Fibroblast of villous mesenchyme (primary cell): ENCODE results near the gene PTGDR. TPM values are rescaled to one million over a fixed set of nuclear protein-coding genes. Genes with fewer than 3 reads are reported as not detected.

Experiments used
- DNase-seq: peaks from one replicate; pipeline ENCODE4 v3.0.0-alpha.2; 2010; ENCODE audit warnings: low read depth
- H3K4me3 ChIP-seq: 2 replicates; pipeline ENCODE4 v1.5.1; 2011; ENCODE audit warnings: low read depth, mild to moderate bottlenecking, low read length
- CTCF ChIP-seq: IDR thresholded peaks from 2 replicates; pipeline ENCODE4 v1.5.1; 2012; ENCODE audit warnings: low read depth, mild to moderate bottlenecking, low read length; ENCODE audit not compliant: insufficient read depth
- total RNA-seq: library from RNA; depleted of rRNA; stranded (reverse); fragments of >200 nt; gene quantifications from 2 replicates; pipeline ENCODE4 v1.2.3, GENCODE V29; 2012

PTGDR gene
- total RNA-seq, 1 donor = not detected

DNA sequence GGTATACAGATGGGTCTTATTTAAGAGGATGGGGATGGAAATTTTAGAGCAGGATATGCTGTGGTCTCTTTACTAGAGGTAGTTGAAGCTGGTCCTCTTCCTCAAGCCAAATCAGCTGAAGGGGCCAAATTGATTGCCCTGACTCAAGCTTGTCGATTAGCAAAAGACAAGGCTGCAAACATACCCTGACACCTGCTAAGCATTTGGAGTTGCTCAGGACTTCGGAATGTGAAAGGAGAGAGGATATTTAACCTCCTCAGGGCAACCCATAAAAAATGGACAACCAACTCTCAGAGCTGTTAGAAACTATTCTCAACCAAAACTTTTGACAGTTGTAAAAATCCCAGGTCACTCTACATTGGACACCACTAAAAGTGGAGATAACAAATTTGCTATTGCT lies 15.6 kb downstream of the PTGDR start:
- no peak for TF ChIP-seq CTCF

DNA sequence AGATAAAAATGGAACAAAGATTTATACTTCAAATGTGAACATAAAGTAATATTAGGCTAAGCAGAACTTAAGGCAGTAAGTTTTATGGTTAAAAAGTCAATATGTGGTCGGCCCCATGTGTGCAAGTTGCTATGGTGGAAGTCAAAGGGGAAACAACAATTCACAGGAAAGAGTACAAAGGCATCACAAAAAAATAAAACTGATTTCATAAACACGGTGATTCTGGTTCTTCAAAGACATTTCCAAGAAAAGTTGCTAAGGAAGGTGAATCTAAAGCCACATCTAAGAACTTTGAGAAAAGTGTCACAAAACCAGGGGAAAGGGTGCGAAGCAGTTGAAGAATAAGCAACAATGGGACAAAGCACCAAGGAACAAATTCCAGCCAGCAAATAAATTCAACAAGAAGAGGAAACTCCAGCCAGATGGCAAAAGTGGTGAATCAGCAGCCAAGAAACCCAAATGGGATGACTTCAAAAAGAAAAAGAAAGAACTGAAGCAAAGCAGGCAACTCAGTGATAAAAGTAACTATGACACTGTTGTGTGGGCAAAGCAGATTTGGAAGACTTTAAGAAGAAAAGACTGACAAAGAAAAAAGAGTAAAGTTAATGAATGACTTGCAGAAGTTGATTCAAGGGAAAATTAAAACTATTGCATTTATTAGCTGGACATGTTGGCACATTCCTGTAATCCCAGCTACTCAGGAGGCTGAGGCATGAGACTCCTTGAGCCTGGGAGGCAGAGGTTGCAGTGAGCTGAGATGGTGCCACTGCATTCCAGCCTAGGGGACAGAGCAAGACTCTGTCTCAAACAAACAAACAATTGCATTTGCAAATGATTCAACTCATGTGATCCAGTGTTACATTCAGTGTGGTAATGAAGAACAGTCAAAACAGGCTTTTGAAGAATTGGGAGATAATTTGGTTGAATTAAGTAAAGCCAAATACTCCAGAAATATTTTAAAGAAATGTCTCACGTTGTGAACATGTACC lies 19.5 kb downstream of the PTGDR start:
- no peak for TF ChIP-seq CTCF
- no peak overlapping the region for H3K4me3 ChIP-seq
- peak; percentile 11 for DNase-seq

More for the DNA sequence above, 15.6 kb downstream of the PTGDR start:
- no peak for DNase-seq
- H3K4me3 ChIP-seq = no peak overlapping the region

- no peak for TF ChIP-seq CTCF
- no peak overlapping the region for H3K4me3 ChIP-seq
- DNase-seq = no peak
These were observed 28.9 kb downstream of the PTGDR start for GRCh38 chr14:52296378-52296777.

DNA sequence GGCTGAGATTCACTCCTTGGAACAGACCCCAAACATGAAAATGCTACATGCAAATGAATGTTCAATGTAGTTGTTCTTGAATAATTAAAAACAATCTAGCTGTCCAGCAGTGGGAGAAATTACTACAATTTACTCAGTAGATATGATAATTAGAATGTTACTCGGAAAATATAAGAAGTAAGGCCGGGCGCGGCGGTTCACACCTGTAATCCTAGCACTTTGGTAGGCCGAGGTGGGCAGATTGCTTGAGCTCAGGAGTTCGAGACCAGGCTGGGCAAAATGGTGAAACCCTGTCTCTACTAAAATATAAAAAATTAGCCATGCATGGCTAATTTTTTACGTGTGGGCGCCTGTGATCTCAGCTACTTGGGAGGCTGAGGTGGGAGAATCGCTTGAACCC lies 31.3 kb downstream of the PTGDR start:
- no peak overlapping the region for H3K4me3 ChIP-seq
- no peak for DNase-seq
- TF ChIP-seq CTCF = no peak

DNA sequence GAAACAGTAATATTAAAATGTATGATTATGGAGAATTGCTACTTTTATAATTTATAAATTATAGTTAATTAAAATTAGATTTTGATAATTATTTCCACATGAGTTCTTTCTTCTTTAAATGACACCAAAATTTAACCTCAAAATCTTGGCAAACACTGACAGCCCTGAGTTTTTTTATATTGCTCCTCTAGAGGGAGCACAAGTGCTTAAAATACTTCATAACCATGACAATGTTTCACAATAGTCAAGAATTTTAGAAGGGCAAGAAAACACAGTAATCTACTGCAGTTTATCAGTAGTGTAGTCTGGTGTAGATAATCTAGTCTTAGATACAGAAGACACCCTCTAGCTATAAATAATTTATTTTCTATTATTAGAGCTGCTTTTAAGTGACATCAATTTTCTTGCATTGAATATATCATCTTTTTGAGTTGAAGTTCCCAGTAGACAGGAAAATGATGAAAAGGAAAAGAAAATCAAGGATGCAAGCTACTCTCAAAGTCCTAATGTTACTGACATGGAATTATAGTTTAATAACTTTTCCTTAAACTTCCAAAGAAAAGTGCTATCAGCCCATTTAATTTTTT lies 32.3 kb downstream of the PTGDR start:
- DNase-seq = peak; percentile 83
- no peak overlapping the region for H3K4me3 ChIP-seq
- TF ChIP-seq CTCF = peak; percentile 64

DNA sequence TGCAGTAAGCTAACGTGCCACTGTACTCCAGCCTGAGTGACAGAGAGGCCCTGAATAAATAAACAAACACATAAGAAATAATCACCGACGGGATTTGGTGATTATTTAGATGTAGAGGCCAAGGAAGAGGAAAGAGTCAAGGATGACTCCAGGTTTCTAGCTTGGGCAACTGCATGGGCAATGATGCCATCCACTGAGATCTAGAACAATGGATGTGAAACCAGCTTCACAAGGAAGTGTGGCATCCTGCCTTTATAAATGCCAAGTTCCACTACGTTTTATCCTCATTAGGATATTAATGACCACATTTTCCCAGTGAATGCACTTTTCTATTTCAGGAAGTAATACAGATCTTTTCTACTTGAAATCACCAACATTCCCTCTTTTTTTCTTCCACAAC lies 35.7 kb downstream of the PTGDR start:
- DNase-seq = no peak
- no peak for TF ChIP-seq CTCF
- H3K4me3 ChIP-seq = no peak overlapping the region
